IPS DF 4.7 (cell line): ENCODE results near the gene BRD2.

Experiments
- DNase-seq: peaks from one replicate; pipeline ENCODE4 v3.0.0-alpha.2; 2013; ENCODE audit warnings: low spot score; ENCODE audit errors: extremely low read depth

BRD2 gene

GRCh38 chr6:33029328-33030184 lies 61.2 kb downstream of the BRD2 start:
- no peak for DNase-seq

- DNase-seq = no peak
Measured at GRCh38 chr6:33030245-33030644, 61.9 kb downstream of the BRD2 start.
